Glomerular visceral epithelial cell (primary cell): ENCODE data around the gene ZMYND10.

ENCODE experiments used
- DNase-seq: peaks from one replicate; pipeline ENCODE4 v3.0.0-alpha.2; 2016; ENCODE audit errors: extremely low spot score

ZMYND10 gene

DNA sequence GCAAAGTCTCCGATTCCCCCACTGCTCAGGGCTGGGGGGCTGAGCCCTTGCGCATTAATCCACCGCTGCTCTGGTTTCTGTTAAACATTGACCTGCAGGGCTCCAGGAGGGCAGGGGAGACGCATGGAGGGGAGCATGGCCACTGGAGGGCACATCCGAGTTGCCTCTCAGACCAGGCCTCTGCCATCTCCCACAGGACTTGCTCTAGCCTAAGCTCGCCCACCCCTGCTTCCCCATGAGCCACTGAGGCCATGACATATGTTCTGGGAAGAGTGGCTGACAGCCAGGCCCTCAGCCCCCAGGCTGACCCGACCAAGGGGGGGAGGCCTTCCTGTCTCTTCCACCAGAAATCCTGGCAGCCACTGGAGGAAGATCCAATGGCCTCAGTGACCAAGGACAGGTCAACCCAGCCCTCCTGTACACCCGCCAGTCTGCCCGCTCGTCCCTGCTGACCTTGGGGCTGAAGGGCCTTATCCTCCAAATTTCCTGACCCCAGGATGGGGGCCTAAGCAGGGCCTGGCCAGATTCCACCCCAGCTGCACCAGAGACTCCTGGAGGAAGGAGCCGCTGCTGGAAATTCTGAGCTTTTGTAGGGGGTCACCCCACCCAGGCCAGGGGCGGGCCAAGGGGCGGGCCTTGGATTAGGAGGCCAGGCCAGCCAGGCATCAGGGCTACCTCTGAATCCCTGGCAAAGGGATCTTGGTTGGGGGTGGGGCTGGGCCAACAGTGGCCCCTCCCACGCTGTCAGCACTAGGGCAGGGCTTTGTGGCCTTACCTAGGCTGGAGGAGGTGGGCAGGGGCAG is 42.3 kb downstream of the ZMYND10 start, which contains the start of gene HYAL1:
Gene HYAL1 (minus strand): TSS at position 562 of the 803 bp plus-strand sequence. CDS start 618 bp downstream, outside the sequence.
- peak; percentile 57 for DNase-seq

DNA sequence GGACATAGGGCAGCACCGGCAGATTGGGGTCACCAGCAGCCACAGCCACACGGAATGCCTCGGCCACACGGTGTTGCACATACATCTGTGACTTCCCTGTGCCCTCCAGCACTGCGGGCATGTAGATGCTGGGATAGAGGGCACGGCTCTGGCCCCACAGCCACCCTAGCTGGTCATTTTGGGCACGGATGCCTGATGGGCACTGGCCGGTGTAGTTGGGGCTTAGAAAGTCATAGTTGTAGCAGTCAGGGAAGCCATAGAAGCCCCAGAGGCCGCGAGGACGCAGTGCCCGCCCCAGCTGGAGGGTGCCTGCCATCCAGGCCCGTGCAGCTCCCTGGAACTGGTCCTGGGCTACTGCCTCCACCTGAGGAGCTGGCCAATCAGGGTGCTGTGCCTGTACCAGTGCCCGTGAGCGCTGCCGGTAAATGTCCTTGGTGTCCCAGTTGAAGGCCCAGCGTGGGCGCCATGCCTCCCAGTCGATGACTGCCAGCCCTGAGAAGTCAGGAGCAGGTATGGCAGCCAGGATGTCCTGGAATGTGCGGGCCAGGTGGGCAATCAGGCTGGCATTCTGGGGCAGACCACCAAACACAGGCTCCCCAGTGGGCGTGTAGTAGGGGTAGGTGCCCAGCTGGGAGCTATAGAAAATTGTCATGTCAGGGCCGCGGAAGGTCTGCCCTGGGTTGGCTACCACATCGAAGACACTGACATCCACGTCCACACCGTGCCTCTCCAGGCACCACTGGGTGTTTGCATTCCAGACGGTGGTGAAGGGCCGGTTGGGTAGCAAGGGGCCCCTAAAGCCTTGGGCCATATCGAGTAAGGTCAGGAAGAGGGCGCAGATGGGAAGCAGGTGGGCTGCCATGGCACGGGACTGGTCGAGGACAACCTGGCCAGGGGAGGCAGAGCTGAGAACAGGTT is 43.2 kb downstream of the ZMYND10 start:
- DNase-seq = no peak

DNA sequence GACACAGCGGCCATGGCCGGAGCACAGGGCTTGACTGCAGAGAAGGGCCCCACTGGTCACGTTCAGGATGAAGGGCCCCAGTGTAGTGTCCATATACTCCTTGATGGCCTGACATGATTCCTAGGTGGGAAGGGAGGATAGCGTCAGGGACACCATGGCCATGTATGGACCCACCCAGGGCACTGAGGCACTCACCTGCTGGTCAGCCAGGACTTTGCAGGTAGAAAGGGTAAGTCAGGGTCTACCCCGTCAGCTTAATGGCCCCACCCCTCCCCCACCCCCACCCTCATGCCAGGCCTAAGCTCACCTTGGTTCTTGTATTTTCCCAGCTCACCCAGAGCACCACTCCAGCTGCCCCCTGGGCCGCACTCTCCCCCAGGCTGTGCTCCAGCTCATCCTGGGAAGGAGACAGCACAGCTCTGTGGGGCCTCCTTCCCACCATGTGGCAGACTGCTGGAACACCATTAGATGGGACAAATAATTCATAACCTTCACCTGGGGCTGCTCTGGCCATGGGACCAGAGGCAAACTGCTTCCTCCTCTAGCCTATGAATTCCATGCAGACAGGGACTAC is 44.8 kb downstream of the ZMYND10 start:
- no peak for DNase-seq

DNA sequence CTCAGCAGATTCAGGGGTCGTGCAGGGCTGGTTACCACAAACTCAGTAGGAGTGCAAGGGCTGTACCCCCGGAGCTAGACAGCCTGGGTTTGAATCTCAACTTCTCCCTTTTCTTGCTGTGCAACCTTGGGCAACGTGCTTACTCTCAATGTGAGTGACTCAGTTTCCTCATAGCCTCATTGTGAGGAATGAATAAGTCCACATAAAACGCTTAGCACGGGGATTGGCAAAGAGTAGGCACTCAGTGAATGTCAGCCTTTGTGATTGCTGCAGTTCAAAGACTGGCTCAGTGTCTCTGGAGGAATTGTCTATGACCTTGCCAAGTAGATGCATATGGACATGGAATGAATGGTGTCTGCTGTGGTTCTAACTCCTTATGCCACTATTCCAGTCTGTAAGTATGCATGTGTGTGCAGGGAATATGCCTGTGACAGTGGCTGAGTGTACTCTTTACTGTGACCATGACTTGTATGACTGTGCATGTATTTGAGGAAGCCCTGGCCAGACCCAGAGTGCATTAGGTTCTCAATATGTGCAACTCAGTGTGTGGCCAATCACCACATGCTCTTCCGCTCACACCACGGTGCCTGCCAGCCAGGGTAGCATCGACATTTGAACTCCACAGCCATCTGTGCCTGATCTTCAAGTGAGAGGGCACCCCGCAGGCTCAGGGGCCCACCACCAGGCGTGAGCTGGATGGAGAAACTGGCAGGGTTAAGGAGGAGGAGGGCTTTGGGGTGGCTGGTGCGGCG is 45.4 kb downstream of the ZMYND10 start:
- DNase-seq = no peak

DNA sequence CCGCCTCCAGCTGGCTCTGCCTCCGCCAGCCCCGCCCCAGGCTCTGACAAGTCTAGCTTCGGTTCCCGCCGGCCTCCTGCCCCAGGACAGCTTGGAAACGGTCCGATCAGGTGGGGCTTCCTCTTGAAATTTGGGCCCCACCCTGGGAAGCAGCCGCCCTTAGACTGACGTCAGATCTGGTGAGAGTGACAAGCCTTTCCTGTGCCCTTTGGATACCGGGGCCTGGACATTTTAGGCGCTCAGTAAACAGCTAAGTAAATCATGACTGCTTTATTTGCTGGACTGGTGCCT is 45.9 kb downstream of the ZMYND10 start:
- no peak for DNase-seq

DNA sequence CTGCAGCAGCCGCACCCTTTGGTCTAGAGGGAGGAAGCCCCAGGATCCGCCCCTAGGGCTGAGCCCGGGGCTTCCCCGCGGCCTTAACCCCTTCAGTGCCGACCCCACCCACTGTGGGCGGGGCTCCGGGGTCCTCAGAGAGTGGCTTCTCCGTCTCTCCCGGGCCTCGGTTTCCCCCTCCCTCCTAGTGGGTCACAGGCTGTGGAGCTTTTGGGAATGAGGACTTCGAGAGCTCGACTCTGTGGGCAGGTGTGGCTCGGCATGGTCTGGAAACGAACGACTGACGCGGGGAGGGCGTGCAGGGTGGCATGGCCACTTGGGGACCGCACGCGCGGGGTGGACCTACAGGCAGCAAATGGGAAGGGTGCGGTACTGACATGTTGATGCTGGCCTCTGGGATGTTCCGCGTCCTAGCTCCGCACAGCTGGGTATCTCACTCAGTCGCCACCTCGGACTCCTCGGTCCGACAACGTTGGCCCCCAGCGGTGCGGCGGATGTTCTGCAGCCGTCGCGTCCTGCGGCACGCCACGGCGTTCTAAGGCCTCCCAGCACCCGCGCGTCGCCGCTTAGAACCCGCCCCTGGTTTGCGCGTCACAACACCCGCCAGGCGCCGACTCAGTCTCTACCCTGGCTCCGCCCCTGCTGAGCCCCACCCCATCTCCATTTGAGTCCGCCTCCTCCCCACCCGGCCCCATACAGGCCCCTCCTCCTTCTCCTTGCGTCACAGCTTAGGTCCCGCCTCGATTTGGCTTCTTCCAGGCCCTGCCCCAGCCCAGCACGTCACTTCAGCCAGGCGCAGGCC is 46.5 kb downstream of the ZMYND10 start, which contains the start of the genes HYAL3 and NAA80:
Gene HYAL3 (minus strand): TSS at position 570 of the 802 bp plus-strand sequence. CDS start 3,803 bp downstream, outside the sequence.
Gene NAA80 (minus strand): TSS at position 570 of the 802 bp plus-strand sequence. CDS start 1,942 bp downstream, outside the sequence.
- DNase-seq = peak; percentile 100

DNA sequence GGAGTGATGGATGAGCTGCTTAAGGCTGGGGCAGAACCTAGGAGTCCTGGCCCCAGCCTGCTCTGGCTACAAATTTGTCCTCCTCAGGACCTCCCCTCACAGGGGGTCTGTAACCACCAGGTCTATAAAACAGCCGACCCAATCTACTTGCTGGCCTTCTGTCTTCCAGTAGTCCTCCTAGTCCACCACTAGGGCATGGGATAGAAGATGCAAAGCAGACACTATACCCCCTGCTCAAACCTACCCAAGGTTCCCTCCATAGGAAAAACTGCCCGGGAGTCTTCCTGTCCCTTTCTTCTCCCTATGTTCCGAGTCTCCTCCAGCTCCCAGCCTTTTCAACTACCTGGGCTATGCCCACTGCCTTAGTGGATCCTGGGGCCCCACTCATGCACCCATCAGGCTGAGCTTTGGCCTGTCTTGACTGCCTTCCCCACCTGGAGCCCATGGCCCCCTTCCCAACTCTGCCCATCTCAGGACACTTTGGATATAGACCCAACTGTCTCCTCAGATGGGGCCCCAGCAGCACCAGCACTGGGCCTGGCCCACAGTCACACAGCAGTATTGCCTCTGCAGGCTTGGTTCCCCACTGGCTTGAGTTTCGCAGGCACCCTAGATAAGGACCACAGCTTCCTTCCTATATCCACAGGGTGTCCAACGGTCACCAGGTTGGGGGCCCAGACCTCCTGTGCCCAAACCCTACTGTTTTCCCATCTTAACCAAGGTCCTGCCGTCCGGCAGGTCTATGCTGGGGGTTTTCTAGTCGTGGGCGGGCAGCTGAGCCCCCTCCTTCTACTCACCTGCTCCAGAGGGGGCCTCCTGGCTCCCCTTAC is 47.4 kb downstream of the ZMYND10 start:
- DNase-seq = no peak

DNA sequence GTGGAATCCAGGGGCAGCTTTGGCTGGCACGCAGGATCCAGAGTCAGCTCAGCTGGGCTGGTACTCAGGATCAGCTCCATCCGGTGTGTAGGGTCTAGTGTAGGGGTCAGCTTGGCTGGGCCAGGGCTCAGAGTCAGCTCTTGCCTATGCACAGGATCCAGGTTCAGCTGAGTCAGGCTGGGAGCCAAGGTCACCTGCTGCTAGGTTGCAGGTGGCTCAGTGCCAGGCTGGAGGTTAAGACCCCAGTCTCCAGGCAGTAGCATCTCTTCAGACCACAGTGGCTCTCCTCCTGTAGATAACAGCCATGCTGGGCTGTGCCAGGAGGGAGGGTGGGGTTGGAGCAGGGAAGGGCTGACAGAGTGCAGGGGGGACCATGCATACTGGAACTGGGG is 48.2 kb downstream of the ZMYND10 start:
- DNase-seq = no peak

DNA sequence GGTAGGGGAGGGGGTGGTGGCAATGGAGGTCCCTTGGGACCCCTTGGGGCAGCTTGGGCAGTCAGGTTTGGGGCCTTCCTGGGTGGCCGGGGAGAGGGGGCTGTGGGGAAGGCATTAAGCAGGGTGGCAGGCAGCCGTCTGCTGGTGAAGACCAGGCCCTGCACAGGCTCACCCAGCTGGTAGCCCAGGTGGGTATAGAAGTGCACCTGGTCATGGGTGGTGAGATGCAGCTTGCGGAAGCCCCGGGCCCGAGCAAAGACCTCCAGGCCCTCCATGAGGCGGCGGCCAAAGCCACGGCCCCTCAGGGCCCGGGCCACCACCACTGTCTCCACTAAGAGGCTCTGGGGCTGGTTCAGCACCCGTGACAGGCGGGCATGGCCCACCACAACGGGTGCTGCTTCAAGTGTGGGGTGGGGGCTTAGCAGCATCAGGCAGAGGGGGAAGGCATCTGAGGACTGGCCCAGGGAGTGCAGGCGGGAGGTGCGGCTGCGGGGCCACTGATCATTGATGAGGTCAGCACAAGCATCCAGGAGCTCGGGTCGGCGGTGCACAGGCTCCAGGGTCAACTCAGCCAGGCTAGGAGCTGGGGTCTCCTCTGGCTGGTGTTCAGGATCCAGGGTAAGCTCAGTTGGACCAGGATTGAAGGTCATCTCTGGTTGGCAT is 48.7 kb downstream of the ZMYND10 start:
- DNase-seq = no peak

DNA sequence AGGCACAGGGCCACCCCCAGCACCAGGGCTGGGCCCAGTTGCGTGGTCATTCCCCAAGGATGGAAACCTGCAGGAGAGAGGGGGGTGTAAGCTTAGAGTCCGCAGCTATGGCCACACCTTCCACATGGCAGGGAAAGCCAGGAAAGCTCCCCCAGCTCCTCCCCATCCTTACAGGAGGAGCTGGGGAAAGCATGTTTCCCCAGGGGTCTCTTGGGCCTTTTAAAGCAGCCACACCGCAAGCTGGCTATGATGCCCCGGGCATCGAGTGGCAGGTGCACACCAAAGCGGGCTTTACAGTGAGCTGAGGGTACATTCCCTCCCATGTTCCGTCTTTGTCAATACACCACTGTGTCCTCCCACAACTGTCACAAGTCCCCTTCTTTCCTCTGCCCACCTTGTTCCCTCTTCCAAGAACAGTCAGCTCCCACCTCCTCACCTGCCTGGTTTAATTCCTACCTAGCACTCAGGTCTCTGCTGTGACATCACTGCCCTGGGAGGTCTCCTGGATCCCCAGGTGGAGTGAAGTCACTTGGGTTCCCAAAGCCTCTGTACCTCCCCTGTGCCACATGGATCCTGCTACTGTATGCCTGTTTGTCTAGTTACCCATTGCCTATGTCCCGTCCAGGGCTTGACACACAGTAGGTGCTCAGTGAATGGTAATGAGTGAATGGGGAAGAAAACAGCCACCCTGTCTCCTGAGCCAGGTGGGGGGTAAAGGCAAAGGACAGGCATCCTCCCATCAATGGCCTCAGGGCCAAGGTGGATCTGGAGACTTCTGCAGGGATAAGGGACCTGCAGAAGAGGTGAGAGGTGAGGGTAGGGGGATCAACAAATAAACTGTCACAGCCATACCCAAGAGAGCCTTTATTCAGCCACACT is 49.7 kb downstream of the ZMYND10 start:
- DNase-seq = no peak

DNA sequence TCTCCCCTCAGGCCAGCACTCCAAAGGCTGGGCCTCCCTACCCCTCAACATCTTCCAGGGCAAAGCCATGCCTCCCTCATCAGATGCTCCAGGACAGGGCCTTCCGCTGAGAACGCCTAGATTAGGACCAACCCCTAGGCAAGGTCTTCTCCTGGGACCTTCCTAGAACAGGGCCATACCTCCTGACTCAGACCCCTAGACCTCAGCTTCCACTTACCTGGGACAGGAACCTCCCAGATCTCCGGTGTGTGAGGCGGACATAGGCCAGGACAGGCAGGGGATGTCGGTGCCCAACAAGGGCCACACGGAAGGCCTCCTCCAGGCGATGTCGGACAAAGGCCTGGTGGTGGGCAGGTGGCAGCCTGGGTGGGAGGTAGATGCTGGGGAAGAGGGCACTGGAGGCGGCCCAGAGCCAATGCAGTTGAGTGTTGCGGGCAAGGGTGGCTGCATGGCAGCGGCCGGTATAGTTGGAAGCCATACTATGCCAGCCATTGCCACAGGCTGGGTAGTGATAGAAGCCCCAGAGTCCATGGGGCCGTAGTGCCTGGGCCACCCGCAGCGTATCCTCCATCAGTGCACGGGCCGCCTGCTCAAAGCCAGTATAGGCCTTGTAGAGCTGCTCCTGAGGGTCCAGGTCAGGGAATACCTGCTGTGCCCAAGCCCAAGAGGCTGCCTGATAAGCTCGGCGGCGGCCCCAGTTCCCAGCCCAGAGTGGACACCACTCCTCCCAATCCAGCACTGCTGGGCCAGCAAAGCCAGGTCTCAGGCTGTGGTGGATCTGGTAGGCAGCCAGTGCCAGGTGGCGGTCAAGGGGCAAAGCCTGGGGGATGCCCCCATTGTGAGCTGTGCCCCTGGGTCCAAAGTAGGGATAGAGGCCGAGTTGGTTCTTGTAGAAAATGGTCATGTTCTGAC is 50.8 kb downstream of the ZMYND10 start:
- DNase-seq = no peak

DNA sequence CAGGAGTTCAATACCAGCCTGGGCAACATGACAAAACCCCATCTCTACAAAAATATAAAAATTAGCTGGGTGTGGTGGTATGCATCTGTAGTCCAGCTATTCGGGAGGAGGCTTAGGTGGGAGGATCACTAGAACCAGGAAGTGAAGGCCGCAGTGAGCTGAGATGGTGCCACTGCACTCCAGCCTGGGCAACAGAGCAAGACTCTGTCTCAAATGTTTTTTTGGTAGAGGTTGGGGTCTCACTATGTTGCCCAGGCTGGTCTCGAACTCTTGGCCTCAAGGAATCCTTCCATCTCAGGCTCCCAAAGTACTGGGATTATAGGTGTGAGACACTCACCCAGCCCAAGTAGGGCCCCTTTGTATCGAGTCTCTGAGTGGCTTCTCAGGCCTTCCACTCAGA is 51.4 kb downstream of the ZMYND10 start:
- no peak for DNase-seq

DNA sequence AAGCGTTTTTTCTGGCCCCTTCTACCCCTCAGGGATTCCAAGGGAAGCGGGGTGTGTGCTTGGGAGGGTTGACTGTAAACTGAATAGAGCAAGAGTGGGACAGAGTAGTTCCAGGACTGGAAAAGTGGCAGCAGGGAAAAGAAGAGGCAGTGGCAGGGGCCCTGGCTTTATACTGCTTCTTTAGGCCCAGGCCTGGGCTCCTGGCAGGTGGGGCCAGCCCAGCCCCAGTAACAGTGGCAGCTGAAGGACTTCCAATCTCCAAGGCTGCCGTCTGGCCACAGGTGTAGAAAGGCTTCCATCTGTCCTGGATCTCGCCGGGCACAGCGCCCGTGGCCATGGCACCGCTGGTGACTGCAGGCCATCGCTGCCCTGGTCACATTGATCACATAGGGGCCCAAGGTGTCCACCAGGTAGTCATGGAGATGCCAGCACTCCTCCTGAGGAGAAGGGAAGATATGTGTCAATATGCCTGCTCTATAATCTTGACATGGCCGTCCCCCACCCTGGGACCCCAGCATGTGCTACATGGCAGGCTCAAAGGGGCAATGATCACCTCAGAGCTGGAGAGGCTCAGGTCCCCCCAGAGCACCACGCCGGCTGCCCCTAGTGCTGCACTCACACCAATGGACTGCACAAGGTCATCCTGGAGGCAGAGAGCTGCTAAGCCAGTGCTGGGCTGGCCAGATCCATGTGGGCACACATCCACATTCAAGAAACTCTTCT is 52.3 kb downstream of the ZMYND10 start:
- no peak for DNase-seq

DNA sequence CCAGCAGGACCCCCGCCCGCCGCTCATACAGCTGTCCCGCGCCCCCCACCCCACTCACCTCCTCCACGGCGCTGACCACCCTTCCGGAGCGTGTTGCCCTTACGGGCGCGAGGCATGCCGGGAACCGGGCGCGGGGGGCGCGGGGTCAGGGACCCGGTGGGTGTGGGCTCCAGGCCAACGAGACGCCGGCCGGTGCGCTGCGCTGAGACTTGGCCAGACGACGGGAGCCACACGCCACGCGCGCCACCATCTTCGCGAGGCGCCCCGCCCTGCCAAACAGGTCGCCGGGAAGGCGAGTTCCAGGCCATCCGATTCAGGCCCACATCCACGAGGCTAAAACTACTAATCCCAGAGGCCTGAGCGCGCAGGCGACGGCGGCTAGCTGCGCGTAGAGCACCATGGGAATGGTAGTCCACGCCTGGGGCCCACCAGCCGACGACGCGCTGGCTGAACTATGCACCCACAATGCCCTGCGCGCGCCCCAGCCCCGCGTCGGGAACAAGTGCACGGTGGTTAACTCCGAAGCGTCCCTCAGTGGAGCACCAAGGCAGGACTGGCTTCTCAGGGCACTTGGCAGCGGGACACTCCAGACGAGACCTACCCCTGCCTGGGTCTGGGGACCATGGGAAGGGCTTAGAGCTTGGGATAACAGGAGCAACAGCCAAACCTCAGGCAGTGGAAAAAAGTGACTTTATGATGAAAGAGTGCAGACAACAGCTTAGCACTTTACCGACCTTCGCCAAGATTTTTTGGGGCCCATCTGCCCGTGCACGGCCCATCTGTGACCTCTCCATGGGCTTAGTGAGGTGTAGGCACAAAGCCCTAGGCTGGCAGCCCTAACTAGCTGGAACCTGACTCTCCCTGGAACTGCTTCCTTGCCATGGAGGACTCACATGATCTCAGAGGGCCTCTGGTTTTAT is 53.1 kb downstream of the ZMYND10 start, which contains the start of gene IFRD2:
Gene IFRD2 (minus strand): TSS at position 271 of the 920 bp plus-strand sequence. CDS start 155 bp downstream, at position 116.
- peak; percentile 97 for DNase-seq
